ENCODE results near the gene NAAA. TPM values are rescaled to one million over a fixed set of nuclear protein-coding genes. Genes with fewer than 3 reads are reported as not detected.
"Not testable (repeated sequence)": the region's sequence is repeated elsewhere in the genome, so short reads cannot be mapped to it uniquely, and the experiment has no call there.

Gene NAAA
- total RNA-seq, 1 experiment from 2014 or later: 8.9 TPM

DNA sequence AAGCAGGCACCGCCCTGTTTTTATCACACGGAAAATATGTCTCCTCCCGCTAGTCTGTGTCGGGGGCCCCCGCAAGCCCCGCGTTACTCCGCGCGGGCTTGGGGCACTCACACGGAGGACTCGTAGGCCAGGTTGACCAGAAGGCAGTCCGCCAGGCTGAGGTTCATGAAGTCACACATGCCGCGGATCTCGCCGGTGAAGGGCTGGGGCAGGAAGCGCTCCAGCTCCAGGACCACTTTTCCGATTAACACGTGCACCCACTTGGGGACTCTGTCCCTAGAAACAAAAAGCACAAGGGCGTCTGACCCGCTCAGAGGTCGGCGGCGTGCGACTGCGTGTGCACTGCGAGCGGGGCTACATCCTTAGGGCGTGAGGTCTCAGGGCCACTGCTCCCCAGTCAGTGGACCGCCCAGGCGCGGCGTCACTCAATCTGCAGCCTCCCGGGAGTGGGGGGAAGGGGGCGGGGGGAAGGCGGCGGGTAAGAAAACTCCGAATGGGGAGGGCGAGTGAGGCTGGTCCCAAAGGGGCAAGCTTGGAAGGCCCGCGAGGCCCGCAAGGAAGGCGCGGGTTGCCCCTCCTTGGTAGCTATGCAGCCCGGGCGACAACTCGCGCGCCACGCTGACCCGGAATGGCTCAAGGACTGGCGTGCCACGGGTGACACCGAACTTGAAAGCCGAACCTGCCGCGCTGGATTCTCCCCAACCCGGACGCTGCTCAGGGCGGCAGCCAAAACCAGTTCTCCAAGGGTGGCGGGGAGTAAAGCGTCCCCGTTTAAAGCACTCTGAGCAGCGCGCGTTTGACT is 722 bp downstream of the NAAA start:
- intact Hi-C loops (cut with micrococcal nuclease): loop anchor here (2.0 to 5.0 kb wide), 2 partner anchors 23 to 38 kb away; partner anchors contain the start of gene PPEF2
- Mint-ChIP-seq H3K36me3 (ENCODE audit: insufficient read depth, unreplicated experiment) (peaks cover 13% of the 10 kb centered on the region), H3K27me3 (ENCODE audit: insufficient read depth, unreplicated experiment) (no peaks in the 10 kb centered on the region), H3K4me1 (ENCODE audit: insufficient read depth, unreplicated experiment) (no peaks in the 10 kb centered on the region), H3K27ac (ENCODE audit: low read depth, unreplicated experiment) (peak overlapping the region; percentile 12), H3K4me3 (ENCODE audit: unreplicated experiment) (peak overlapping the region; percentile 82), H3K9me3 (ENCODE audit: unreplicated experiment) (no peaks in the 10 kb centered on the region)
- TF ChIP-seq, protein P1, sequence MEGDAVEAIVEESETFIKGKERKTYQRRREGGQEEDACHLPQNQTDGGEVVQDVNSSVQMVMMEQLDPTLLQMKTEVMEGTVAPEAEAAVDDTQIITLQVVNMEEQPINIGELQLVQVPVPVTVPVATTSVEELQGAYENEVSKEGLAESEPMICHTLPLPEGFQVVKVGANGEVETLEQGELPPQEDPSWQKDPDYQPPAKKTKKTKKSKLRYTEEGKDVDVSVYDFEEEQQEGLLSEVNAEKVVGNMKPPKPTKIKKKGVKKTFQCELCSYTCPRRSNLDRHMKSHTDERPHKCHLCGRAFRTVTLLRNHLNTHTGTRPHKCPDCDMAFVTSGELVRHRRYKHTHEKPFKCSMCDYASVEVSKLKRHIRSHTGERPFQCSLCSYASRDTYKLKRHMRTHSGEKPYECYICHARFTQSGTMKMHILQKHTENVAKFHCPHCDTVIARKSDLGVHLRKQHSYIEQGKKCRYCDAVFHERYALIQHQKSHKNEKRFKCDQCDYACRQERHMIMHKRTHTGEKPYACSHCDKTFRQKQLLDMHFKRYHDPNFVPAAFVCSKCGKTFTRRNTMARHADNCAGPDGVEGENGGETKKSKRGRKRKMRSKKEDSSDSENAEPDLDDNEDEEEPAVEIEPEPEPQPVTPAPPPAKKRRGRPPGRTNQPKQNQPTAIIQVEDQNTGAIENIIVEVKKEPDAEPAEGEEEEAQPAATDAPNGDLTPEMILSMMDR (IDR thresholded peaks at IDR 0.05; ENCODE audit: unreplicated experiment): no peak
- TSS peak; percentile 14 for BruUV-seq (replicated peaks)
- peak; percentile 55 for DNase-seq (ENCODE audit: unreplicated experiment)
- CTCF ChIA-PET: interaction anchor here (0.6 to 2.5 kb wide), 3 partner anchors 23 to 180 kb away, joined by 3 to 12 read pairs (median 9); no protein-coding TSS in a partner anchor
- POLR2A ChIA-PET: interaction anchor here (0.5 to 1.6 kb wide), 6 partner anchors 8 to 404 kb away, joined by 3 to 7 read pairs (median 5); partner anchors contain the start of gene SDAD1

DNA sequence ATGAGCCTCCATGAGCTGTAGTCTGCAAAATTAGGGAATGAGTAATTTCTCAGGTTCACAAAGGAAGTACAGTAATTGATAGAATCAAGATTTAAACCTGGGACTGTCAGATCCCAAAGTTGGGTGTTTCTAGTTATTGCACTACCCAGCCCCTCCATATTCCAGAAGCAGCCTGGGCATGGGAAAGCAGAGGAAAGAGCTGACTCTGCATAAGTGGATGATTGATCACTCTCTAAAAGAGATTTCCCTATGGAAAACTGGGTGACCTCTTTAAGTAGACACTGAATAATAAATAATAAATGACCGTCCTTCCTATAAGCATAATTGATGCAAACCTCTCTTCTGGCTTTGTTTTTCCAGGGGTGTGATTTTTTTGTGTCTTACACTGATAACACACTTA is 5.2 kb downstream of the NAAA start:
- no peaks in the 10 kb centered on the region for H3K4me1 Mint-ChIP-seq (ENCODE audit: insufficient read depth, unreplicated experiment)
- TF ChIP-seq, protein P1 (IDR thresholded peaks at IDR 0.05; ENCODE audit: unreplicated experiment): no peak
- ChIA-PET POLR2A (no interaction called here), CTCF (no interaction called here)
- no peak overlapping the region for H3K27ac Mint-ChIP-seq (ENCODE audit: low read depth, unreplicated experiment)
- no TSS peak for BruUV-seq (replicated peaks)
- no peaks in the 10 kb centered on the region for H3K9me3 Mint-ChIP-seq (ENCODE audit: unreplicated experiment)
- DNase-seq (ENCODE audit: unreplicated experiment): no peak
- H3K36me3 Mint-ChIP-seq (ENCODE audit: insufficient read depth, unreplicated experiment): no peaks in the 10 kb centered on the region
- H3K4me3 Mint-ChIP-seq (ENCODE audit: unreplicated experiment): no peak overlapping the region
- no peaks in the 10 kb centered on the region for H3K27me3 Mint-ChIP-seq (ENCODE audit: insufficient read depth, unreplicated experiment)
- intact Hi-C loops (cut with micrococcal nuclease): no loop called here

GRCh38 chr4:75930152-75930551 is 10.7 kb downstream of the NAAA start:
- Mint-ChIP-seq H3K4me3 (ENCODE audit: unreplicated experiment) (no peak overlapping the region), H3K4me1 (ENCODE audit: insufficient read depth, unreplicated experiment) (no peaks in the 10 kb centered on the region), H3K27me3 (ENCODE audit: insufficient read depth, unreplicated experiment) (no peaks in the 10 kb centered on the region), H3K36me3 (ENCODE audit: insufficient read depth, unreplicated experiment) (no peaks in the 10 kb centered on the region), H3K27ac (ENCODE audit: low read depth, unreplicated experiment) (no peak overlapping the region), H3K9me3 (ENCODE audit: unreplicated experiment) (no peaks in the 10 kb centered on the region)
- ChIA-PET CTCF (interaction anchor here (0.5 to 1.1 kb wide), 2 partner anchors 15 to 16 kb away, joined by 4 to 8 read pairs; no protein-coding TSS in a partner anchor), POLR2A (interaction anchor here (1.4 kb wide), 1 partner anchor 9 kb away, joined by 4 read pairs; no protein-coding TSS in a partner anchor)
- no peak for DNase-seq (ENCODE audit: unreplicated experiment)
- intact Hi-C loops (cut with micrococcal nuclease): no loop called here
- TF ChIP-seq, protein P1 (IDR thresholded peaks at IDR 0.05; ENCODE audit: unreplicated experiment): no peak
- no TSS peak for BruUV-seq (replicated peaks)

DNA sequence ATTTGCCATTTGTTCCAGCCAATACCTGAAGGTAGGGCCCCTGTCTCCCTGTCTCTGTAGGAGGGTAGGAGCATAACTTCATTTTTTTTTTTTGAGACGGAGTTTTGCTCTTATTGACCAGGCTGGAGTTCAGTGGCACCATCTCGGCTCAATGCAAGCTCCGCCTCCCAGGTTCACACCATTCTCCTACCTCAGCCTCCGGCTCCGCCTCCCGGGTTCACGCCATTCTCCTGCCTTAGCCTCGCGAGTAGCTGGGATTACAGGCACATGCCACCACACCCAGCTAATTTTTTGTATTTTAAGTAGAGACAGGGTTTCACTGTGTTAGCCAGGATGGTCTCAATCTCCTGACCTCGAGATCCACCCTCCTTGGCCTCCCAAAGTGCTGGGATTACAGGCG is 15.9 kb downstream of the NAAA start:
- H3K4me3 Mint-ChIP-seq (ENCODE audit: unreplicated experiment); H3K27ac Mint-ChIP-seq (ENCODE audit: low read depth, unreplicated experiment); H3K36me3 Mint-ChIP-seq (ENCODE audit: insufficient read depth, unreplicated experiment); H3K4me1 Mint-ChIP-seq (ENCODE audit: insufficient read depth, unreplicated experiment); intact Hi-C loops (cut with micrococcal nuclease); POLR2A ChIA-PET; H3K9me3 Mint-ChIP-seq (ENCODE audit: unreplicated experiment); DNase-seq (ENCODE audit: unreplicated experiment); H3K27me3 Mint-ChIP-seq (ENCODE audit: insufficient read depth, unreplicated experiment); BruUV-seq (replicated peaks): not testable (repeated sequence)
- CTCF ChIA-PET: interaction anchor here (1.0 to 2.4 kb wide), 3 partner anchors 9 to 29 kb away, joined by 3 to 14 read pairs (median 6); no protein-coding TSS in a partner anchor
